G401 (cell line): ENCODE results near the gene LRRFIP1. TPM values are rescaled to one million over a fixed set of nuclear protein-coding genes. Genes with fewer than 3 reads are reported as not detected.
"Not testable (repeated sequence)": the region's sequence is repeated elsewhere in the genome, so short reads cannot be mapped to it uniquely, and the experiment has no call there.

ENCODE experiments used
- DNase-seq: peaks from one replicate; pipeline ENCODE4 v3.0.0-alpha.2; 2015; ENCODE audit warnings: low spot score
- in situ Hi-C: cut with HindIII; loops from 2 replicates; pipeline ENCODE4 v1.10.0; 2016; ENCODE audit warnings: low sequenced_read_pairs, mixed read lengths
- total RNA-seq: library from RNA; depleted of rRNA; stranded (reverse); fragments of >200 nt; shearing (Covaris generic); gene quantifications from 2 replicates; pipeline ENCODE4 v1.2.3, GENCODE V29; 2014

Gene LRRFIP1
- total RNA-seq, 1 experiment from 2014 or later: 24.6 TPM

- in situ Hi-C loops: no loop called here
Measured at GRCh38 chr2:237747189-237747588, 119.8 kb downstream of the LRRFIP1 start.

GRCh38 chr2:237749002-237749401 is 121.6 kb downstream of the LRRFIP1 start:
- no peak for DNase-seq
- in situ Hi-C loops: no loop called here

More at GRCh38 chr2:237747189-237747588, 119.8 kb downstream of the LRRFIP1 start:
- DNase-seq: no peak

GRCh38 chr2:237749961-237750360 is 122.6 kb downstream of the LRRFIP1 start:
- in situ Hi-C loops: no loop called here
- DNase-seq: no peak

GRCh38 chr2:237750441-237750840 is 123.1 kb downstream of the LRRFIP1 start:
- in situ Hi-C loops, DNase-seq: not testable (repeated sequence)

- in situ Hi-C loops: no loop called here
- DNase-seq: no peak
Measured at GRCh38 chr2:237752761-237753165, 125.4 kb downstream of the LRRFIP1 start.

GRCh38 chr2:237754182-237754581 is 126.8 kb downstream of the LRRFIP1 start:
- DNase-seq: no peak
- in situ Hi-C loops: no loop called here

- in situ Hi-C loops: no loop called here
- no peak for DNase-seq
Measured at GRCh38 chr2:237754626-237755248, 127.3 kb downstream of the LRRFIP1 start.

GRCh38 chr2:237757616-237758015 is 130.2 kb downstream of the LRRFIP1 start:
- DNase-seq: no peak

GRCh38 chr2:237758185-237758584 is 130.8 kb downstream of the LRRFIP1 start:
- in situ Hi-C loops: no loop called here
- DNase-seq: no peak

More at GRCh38 chr2:237757616-237758015, 130.2 kb downstream of the LRRFIP1 start:
- in situ Hi-C loops: no loop called here

- in situ Hi-C loops: no loop called here
- DNase-seq: no peak
Measured at GRCh38 chr2:237759176-237759575, 131.8 kb downstream of the LRRFIP1 start.

GRCh38 chr2:237760506-237761502 is 133.4 kb downstream of the LRRFIP1 start:
- in situ Hi-C loops: no loop called here
- DNase-seq: no peak

GRCh38 chr2:237762291-237763182 is 135.2 kb downstream of the LRRFIP1 start:
- in situ Hi-C loops, DNase-seq: not testable (repeated sequence)

- in situ Hi-C loops: no loop called here
- DNase-seq: no peak
Measured at GRCh38 chr2:237763812-237764211, 136.4 kb downstream of the LRRFIP1 start.

GRCh38 chr2:237765122-237765521 is 137.7 kb downstream of the LRRFIP1 start:
- DNase-seq, in situ Hi-C loops: not testable (repeated sequence)

GRCh38 chr2:237765875-237766274 is 138.5 kb downstream of the LRRFIP1 start:
- DNase-seq: no peak
- in situ Hi-C loops: no loop called here

- no peak for DNase-seq
Measured at GRCh38 chr2:237766340-237766739, 139.0 kb downstream of the LRRFIP1 start.

GRCh38 chr2:237772513-237772912 is 145.1 kb downstream of the LRRFIP1 start:
- in situ Hi-C loops: no loop called here

More at GRCh38 chr2:237766340-237766739, 139.0 kb downstream of the LRRFIP1 start:
- in situ Hi-C loops: no loop called here

GRCh38 chr2:237773826-237774225 is 146.4 kb downstream of the LRRFIP1 start:
- in situ Hi-C loops: no loop called here
- DNase-seq: no peak

More at GRCh38 chr2:237772513-237772912, 145.1 kb downstream of the LRRFIP1 start:
- no peak for DNase-seq
